Thyroid gland (tissue), 4 donors: ENCODE measurements around the gene FH.

ENCODE experiments used
- CTCF ChIP-seq, 6 experiments: fragments of 200-600 bp in 3 of 6; fragments of 450-650 bp in 3 of 6; sonication (generic) in 3 of 6; IDR thresholded peaks; one replicate each; pipeline ENCODE4 v1.5.1; 2016 to 2019; ENCODE audit warnings: antibody characterized with exemption in 6 of 6, mild to moderate bottlenecking in 2 of 6, inconsistent platforms in 1 of 6, moderate library complexity in 1 of 6
- POLR2A ChIP-seq, 2 donors: fragments of 450-650 bp; IDR thresholded peaks; one replicate each; pipeline ENCODE4 v1.6.1; 2017; ENCODE audit warnings: antibody characterized with exemption in 2 of 2, mild to moderate bottlenecking in 2 of 2, moderate library complexity in 1 of 2

- no peak for TF ChIP-seq POLR2A (IDR thresholded peaks at IDR 0.05)
- TF ChIP-seq CTCF (IDR thresholded peaks at IDR 0.05): no peak
Measured at GRCh38 chr1:241557551-241558193, 38.1 kb upstream of the FH start.
